T-helper 2 cell (primary cell): ENCODE results near the gene KLK7.

ENCODE experiments used
- DNase-seq, 5 experiments: peaks; one replicate each; pipeline versions ENCODE4 v3.0.0 to v3.0.0-alpha.2; 2012 to 2022

Gene KLK7

DNA sequence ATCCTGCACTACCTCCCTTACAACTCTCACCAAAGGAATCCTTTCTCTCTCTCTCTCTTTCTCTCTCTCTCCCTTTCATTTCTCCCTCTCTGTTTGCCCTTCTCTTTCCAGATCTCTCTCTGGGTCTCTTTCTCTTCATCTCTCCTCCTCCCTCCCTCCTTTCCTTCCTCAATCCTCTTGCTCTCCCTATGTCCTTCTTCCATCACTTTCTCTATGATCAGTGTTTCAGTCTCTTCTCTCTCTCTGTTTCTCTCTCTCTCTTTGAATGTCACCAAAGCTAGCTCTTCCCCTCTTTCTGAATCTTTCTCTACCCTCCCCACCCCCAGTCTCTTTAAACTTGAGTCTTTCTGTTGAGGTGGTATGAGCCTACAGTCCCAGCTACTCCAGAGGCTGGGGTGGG lies 52.7 kb downstream of the KLK7 start:
- DNase-seq: no peak

DNA sequence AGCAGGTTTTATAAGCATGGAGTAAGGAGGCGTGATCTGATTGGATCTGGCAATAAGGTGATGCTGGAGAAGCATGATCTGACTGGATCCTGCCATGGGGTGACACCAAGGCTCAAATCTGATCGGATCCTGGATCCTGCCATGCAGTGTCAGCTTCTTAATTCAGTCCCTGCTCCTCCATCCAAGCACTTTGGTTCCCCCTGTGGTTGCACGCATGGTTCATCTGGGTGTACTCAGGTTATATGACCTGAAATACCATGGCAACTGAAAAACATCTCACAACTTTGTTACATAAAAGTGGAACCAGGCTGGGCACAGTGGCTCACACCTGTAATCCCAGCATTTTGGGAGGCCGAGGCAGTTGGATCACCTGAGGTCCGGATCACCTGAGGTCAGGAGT lies 54.9 kb downstream of the KLK7 start:
- DNase-seq: no peak
